Measurements from ENCODE around the gene DAPK2.

Gene DAPK2

GRCh38 chr15:63995789-63996188 is 50.5 kb downstream of the DAPK2 start:
- no peak for DNase-seq

GRCh38 chr15:63994073-63994600 is 52.1 kb downstream of the DAPK2 start:
- DNase-seq, result no peak

- DNase-seq, result no peak
Observed at GRCh38 chr15:63992300-63992699, 54.0 kb downstream of the DAPK2 start.

GRCh38 chr15:63991706-63992105 is 54.6 kb downstream of the DAPK2 start:
- no peak for DNase-seq

- no peak for DNase-seq
Observed at GRCh38 chr15:63990454-63990853, 55.8 kb downstream of the DAPK2 start.

GRCh38 chr15:63987796-63988378 is 58.4 kb downstream of the DAPK2 start:
- no peak for DNase-seq

GRCh38 chr15:63986751-63987341 is 59.4 kb downstream of the DAPK2 start:
- DNase-seq, result no peak

- DNase-seq, result no peak
Observed at GRCh38 chr15:63986185-63986680, 60.1 kb downstream of the DAPK2 start.

GRCh38 chr15:63985221-63986184 is 60.8 kb downstream of the DAPK2 start:
- DNase-seq, result no peak

- DNase-seq, result no peak
Observed at GRCh38 chr15:63984331-63984730, 62.0 kb downstream of the DAPK2 start.

GRCh38 chr15:63983061-63983711 is 63.1 kb downstream of the DAPK2 start:
- peak; percentile 24 for DNase-seq

GRCh38 chr15:63982381-63982854 is 63.9 kb downstream of the DAPK2 start:
- no peak for DNase-seq

GRCh38 chr15:63981596-63982320 is 64.5 kb downstream of the DAPK2 start:
- DNase-seq, result no peak

- no peak for DNase-seq
Observed at GRCh38 chr15:63979262-63979793, 67.0 kb downstream of the DAPK2 start.

- no peak for DNase-seq
Observed at GRCh38 chr15:63978511-63979261, 67.6 kb downstream of the DAPK2 start.

- no peak for DNase-seq
Observed at GRCh38 chr15:63977119-63977518, 69.2 kb downstream of the DAPK2 start.

- no peak for DNase-seq
Observed at GRCh38 chr15:63974021-63974420, 72.3 kb downstream of the DAPK2 start.

GRCh38 chr15:63973212-63974009 is 72.9 kb downstream of the DAPK2 start:
- no peak for DNase-seq

GRCh38 chr15:63972801-63973200 is 73.5 kb downstream of the DAPK2 start:
- DNase-seq, result no peak

- DNase-seq, result no peak
Observed at GRCh38 chr15:63971904-63972303, 74.4 kb downstream of the DAPK2 start.
